ENCODE data around the gene CCDC57.

DNA sequence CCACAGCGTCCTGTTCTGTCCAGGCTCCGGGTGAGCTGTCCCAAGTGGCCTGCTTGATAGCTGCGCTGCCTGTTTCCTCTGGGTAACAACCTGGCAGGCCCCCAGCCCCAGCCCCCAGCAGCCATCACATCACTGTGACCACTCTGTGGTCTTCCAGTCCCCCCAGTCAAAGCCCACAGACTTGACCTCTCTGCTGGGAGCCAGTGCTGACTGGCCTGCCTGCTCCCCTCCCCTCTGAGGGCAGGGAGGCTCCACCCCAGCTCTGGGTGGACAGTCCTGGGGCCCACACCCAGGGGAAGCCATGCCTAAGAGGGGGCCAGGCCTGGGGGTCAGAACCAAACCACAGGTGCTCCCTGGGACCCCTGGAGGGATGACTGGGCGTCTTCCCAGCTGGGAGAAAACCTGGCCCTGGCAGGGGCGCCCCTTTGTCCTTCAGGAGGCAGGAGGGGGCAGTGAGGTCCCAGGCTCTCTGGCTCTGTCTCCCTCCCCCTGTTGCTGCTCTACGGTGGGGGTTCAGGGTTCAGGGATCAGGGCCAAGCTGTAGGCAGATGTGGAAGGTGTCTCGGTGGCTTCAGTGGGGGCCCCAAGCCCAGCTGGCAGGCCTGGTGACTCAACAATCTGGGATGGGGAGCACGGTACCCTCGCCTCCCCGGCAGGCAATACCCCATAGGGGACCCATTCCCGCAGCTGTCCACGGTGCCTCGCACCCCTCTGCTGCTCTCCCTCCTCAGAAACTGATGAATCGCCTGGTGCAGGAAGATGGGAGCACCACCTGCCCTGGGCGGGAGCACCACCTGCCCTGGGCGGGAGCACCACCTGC lies 14.4 kb upstream of the CCDC57 start:
- TF ChIP-seq SMC3 (conservative IDR thresholded peaks at IDR 0.05; ENCODE audit: poor library complexity) (no peak), EP300 (conservative IDR thresholded peaks at IDR 0.05; ENCODE audit: poor library complexity, severe bottlenecking) (no peak)

Measured in neural cell (in vitro differentiated cells).